HG02840 (cell line): ENCODE results near the gene UBL4A.
A peak's percentile ranks its signal among the peaks of the same experiment; 100 is the strongest.

Source experiments
- ATAC-seq: cut with Tn5 transposase; IDR thresholded peaks from one replicate; pipeline ENCODE4 v1.9.1; 2021; ENCODE audit warnings: mild to moderate bottlenecking, moderate library complexity, moderate number of reproducible peaks; ENCODE audit not compliant: unreplicated experiment, low FRiP score

UBL4A gene

GRCh38 chrX:154484255-154485149, 1.9 kb downstream of the UBL4A start:
- no peak for ATAC-seq

- no peak for ATAC-seq
Observed at GRCh38 chrX:154483325-154483724, 3.1 kb downstream of the UBL4A start.

GRCh38 chrX:154482786-154483185, 3.6 kb downstream of the UBL4A start:
- no peak for ATAC-seq

GRCh38 chrX:154481911-154482601, 4.4 kb downstream of the UBL4A start:
- ATAC-seq, result no peak

- no peak for ATAC-seq
Observed at GRCh38 chrX:154481195-154481594, 5.2 kb downstream of the UBL4A start.

GRCh38 chrX:154478728-154479622, 7.4 kb downstream of the UBL4A start, which contains the start of gene LAGE3:
LAGE3 (minus strand) TSS chrX:154479281; CDS start chrX:154478915, 366 bp downstream.
- ATAC-seq, result peak; percentile 71

GRCh38 chrX:154477891-154478477, 8.4 kb downstream of the UBL4A start:
- no peak for ATAC-seq

- no peak for ATAC-seq
Observed at GRCh38 chrX:154476821-154477220, 9.6 kb downstream of the UBL4A start.

GRCh38 chrX:154473683-154474082, 12.7 kb downstream of the UBL4A start:
- no peak for ATAC-seq

- no peak for ATAC-seq
Observed at GRCh38 chrX:154472685-154473632, 13.5 kb downstream of the UBL4A start.

- ATAC-seq, result no peak
Observed at GRCh38 chrX:154471839-154472684, 14.4 kb downstream of the UBL4A start.

- ATAC-seq, result no peak
Observed at GRCh38 chrX:154470914-154471568, 15.4 kb downstream of the UBL4A start.

- no peak for ATAC-seq
Observed at GRCh38 chrX:154470434-154470833, 16.0 kb downstream of the UBL4A start.

GRCh38 chrX:154469880-154470279, 16.5 kb downstream of the UBL4A start:
- no peak for ATAC-seq

GRCh38 chrX:154469114-154469513, 17.3 kb downstream of the UBL4A start:
- ATAC-seq, result no peak

- ATAC-seq, result no peak
Observed at GRCh38 chrX:154468217-154468616, 18.2 kb downstream of the UBL4A start.

- ATAC-seq, result no peak
Observed at GRCh38 chrX:154467556-154467955, 18.9 kb downstream of the UBL4A start.

- ATAC-seq, result no peak
Observed at GRCh38 chrX:154466907-154467306, 19.5 kb downstream of the UBL4A start.
